Measurements from ENCODE around the gene DOK6.

DNA sequence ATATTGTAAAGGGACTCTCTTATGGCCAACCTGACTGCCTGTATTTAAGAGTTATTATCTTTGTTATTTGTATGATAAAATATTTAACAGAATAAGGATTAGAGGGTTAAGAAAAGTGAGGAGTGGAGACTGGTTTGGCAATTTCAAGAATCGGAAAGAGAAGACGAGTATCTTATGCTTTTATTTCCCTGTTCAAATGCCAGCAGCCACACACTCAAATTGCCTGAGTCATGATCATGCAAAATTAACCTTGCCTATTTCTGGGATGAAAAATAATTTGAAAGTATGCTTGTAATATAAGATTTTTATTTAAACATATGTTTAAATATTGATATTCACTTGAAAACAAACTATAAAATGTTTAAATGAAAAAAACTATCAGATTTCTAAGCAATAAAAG, 358.4 kb downstream of the DOK6 start:
- TF ChIP-seq TAF1 (IDR thresholded peaks at IDR 0.05; ENCODE audit: low read depth, low read length) (no peak), POLR2A (IDR thresholded peaks at IDR 0.05; ENCODE audit: low read depth, low read length) (no peak), POLR2AphosphoS5 (IDR thresholded peaks at IDR 0.05; ENCODE audit: low read depth, low read length) (no peak)

Measured in GM12891 (cell line).